Measurements from ENCODE around the gene FCN1.
"Not testable (repeated sequence)": the region's sequence is repeated elsewhere in the genome, so short reads cannot be mapped to it uniquely, and the experiment has no call there.

FCN1 gene

GRCh38 chr9:134877541-134877940 is 40.2 kb downstream of the FCN1 start:
- no peak for DNase-seq (ENCODE audit: low read depth, low spot score)

- no peak for DNase-seq (ENCODE audit: low read depth, low spot score)
Measured at GRCh38 chr9:134875371-134875770, 42.3 kb downstream of the FCN1 start.

GRCh38 chr9:134872482-134873231 is 45.1 kb downstream of the FCN1 start:
- no peak for DNase-seq (ENCODE audit: low read depth, low spot score)

GRCh38 chr9:134871697-134872340 is 45.9 kb downstream of the FCN1 start:
- no peak for DNase-seq (ENCODE audit: low read depth, low spot score)

- no peak for DNase-seq (ENCODE audit: low read depth, low spot score)
Measured at GRCh38 chr9:134870746-134871662, 46.7 kb downstream of the FCN1 start.

- DNase-seq (ENCODE audit: low read depth, low spot score), result no peak
Measured at GRCh38 chr9:134870301-134870694, 47.4 kb downstream of the FCN1 start.

GRCh38 chr9:134869554-134870300 is 48.0 kb downstream of the FCN1 start:
- no peak for DNase-seq (ENCODE audit: low read depth, low spot score)

- no peak for DNase-seq (ENCODE audit: low read depth, low spot score)
Measured at GRCh38 chr9:134868751-134869553, 48.8 kb downstream of the FCN1 start.

GRCh38 chr9:134867917-134868750 is 49.6 kb downstream of the FCN1 start:
- DNase-seq (ENCODE audit: low read depth, low spot score), result no peak

- DNase-seq (ENCODE audit: low read depth, low spot score), result no peak
Measured at GRCh38 chr9:134864821-134865190, 52.9 kb downstream of the FCN1 start.

- DNase-seq (ENCODE audit: low read depth, low spot score), result no peak
Measured at GRCh38 chr9:134863941-134864820, 53.5 kb downstream of the FCN1 start.

- no peak for DNase-seq (ENCODE audit: low read depth, low spot score)
Measured at GRCh38 chr9:134863306-134863902, 54.3 kb downstream of the FCN1 start.

- DNase-seq (ENCODE audit: low read depth, low spot score), result no peak
Measured at GRCh38 chr9:134861595-134862334, 55.9 kb downstream of the FCN1 start.

- no peak for DNase-seq (ENCODE audit: low read depth, low spot score)
Measured at GRCh38 chr9:134860510-134860909, 57.2 kb downstream of the FCN1 start.

- no peak for DNase-seq (ENCODE audit: low read depth, low spot score)
Measured at GRCh38 chr9:134858051-134858841, 59.5 kb downstream of the FCN1 start.

GRCh38 chr9:134857451-134857850 is 60.3 kb downstream of the FCN1 start:
- not testable (repeated sequence) for DNase-seq (ENCODE audit: low read depth, low spot score)

GRCh38 chr9:134855900-134856377 is 61.8 kb downstream of the FCN1 start:
- no peak for DNase-seq (ENCODE audit: low read depth, low spot score)
